Fibroblast of the aortic adventitia (primary cell): ENCODE data around the gene DAPK2. TPM values are rescaled to one million over a fixed set of nuclear protein-coding genes. Genes with fewer than 3 reads are reported as not detected.

Experiments
- DNase-seq: peaks from one replicate; pipeline ENCODE4 v3.0.0-alpha.2; 2010; ENCODE audit warnings: low read depth
- H3K4me3 ChIP-seq: 2 replicates; pipeline ENCODE4 v1.5.1; 2011; ENCODE audit warnings: low read depth, mild to moderate bottlenecking, control low read depth, low read length, moderate library complexity
- CTCF ChIP-seq: IDR thresholded peaks from 2 replicates; pipeline ENCODE4 v1.5.1; 2011; ENCODE audit warnings: mild to moderate bottlenecking, low read length, control low read depth, inconsistent platforms; ENCODE audit not compliant: insufficient read depth
- total RNA-seq: library from RNA; depleted of rRNA; stranded (reverse); fragments of >200 nt; gene quantifications from 2 replicates; pipeline ENCODE4 v1.2.3, GENCODE V29; 2012; ENCODE audit warnings: low replicate concordance

The DAPK2 gene
- total RNA-seq, 1 donor, result 3.7 TPM

- TF ChIP-seq CTCF, result no peak
- peak; percentile 18 for DNase-seq
- no peak overlapping the region for H3K4me3 ChIP-seq
These were observed 45.9 kb downstream of the DAPK2 start for GRCh38 chr15:64000183-64000951.

DNA sequence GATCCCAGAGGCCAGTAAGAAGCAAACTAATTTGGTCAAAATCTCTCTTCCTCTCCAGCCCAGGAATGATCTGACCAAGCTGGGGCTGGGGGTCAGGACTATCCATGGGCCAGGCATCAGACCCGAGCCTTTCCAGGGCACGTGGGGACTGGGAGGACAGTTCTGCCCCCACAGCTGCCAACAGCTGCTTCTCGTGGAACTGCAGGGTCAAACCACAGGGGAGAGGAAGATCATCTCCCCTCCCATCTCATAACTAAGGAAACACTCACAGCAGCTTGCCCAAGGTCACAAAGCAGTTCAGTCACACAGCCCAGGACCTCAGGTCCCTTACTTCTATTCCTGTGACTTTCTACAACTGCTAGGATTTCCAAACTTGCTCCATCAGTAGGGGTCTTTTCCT lies 47.1 kb downstream of the DAPK2 start:
- DNase-seq, result no peak
- no peak for TF ChIP-seq CTCF
- H3K4me3 ChIP-seq, result no peak overlapping the region

- TF ChIP-seq CTCF, result no peak
- DNase-seq, result no peak
- H3K4me3 ChIP-seq, result no peak overlapping the region
These were observed 47.8 kb downstream of the DAPK2 start for GRCh38 chr15:63998489-63998888.

- no peak for TF ChIP-seq CTCF
- H3K4me3 ChIP-seq, result no peak overlapping the region
- no peak for DNase-seq
These were observed 48.4 kb downstream of the DAPK2 start for GRCh38 chr15:63997715-63998442.

- H3K4me3 ChIP-seq, result no peak overlapping the region
- no peak for DNase-seq
- TF ChIP-seq CTCF, result no peak
These were observed 49.4 kb downstream of the DAPK2 start for GRCh38 chr15:63996794-63997357.

- no peak for TF ChIP-seq CTCF
- H3K4me3 ChIP-seq, result no peak overlapping the region
- no peak for DNase-seq
These were observed 50.5 kb downstream of the DAPK2 start for GRCh38 chr15:63995789-63996188.
